ENCODE measurements around the gene CHAMP1.

The CHAMP1 gene

DNA sequence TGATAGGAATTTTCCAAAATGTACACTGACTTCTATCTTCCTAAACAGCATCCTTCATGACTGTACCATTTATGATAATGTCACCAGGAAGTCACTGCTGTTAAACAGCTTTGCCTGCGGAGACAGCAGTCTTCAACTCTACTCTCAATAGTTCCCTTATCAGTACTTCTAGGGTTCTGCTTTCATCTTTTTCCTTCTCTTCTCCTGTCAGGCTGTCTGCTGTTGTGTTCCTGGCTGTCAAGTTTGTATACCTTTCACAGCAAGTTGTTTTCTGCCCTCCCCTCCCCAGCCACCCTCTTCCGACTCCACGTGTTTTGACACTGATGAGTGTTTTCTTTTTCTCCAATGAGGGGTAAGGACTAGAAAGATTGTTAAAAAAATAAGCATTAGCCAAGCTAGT, 30.7 kb upstream of the CHAMP1 start:
- TF ChIP-seq, protein P1, sequence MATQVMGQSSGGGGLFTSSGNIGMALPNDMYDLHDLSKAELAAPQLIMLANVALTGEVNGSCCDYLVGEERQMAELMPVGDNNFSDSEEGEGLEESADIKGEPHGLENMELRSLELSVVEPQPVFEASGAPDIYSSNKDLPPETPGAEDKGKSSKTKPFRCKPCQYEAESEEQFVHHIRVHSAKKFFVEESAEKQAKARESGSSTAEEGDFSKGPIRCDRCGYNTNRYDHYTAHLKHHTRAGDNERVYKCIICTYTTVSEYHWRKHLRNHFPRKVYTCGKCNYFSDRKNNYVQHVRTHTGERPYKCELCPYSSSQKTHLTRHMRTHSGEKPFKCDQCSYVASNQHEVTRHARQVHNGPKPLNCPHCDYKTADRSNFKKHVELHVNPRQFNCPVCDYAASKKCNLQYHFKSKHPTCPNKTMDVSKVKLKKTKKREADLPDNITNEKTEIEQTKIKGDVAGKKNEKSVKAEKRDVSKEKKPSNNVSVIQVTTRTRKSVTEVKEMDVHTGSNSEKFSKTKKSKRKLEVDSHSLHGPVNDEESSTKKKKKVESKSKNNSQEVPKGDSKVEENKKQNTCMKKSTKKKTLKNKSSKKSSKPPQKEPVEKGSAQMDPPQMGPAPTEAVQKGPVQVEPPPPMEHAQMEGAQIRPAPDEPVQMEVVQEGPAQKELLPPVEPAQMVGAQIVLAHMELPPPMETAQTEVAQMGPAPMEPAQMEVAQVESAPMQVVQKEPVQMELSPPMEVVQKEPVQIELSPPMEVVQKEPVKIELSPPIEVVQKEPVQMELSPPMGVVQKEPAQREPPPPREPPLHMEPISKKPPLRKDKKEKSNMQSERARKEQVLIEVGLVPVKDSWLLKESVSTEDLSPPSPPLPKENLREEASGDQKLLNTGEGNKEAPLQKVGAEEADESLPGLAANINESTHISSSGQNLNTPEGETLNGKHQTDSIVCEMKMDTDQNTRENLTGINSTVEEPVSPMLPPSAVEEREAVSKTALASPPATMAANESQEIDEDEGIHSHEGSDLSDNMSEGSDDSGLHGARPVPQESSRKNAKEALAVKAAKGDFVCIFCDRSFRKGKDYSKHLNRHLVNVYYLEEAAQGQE (IDR thresholded peaks at IDR 0.05; ENCODE audit: insufficient read depth in 1 of 2, low read depth in 2 of 2, low read length in 2 of 2), result no peak
- TF ChIP-seq TAF1 (IDR thresholded peaks at IDR 0.05; ENCODE audit: borderline replicate concordance, insufficient read depth, low read length), result no peak
- TF ChIP-seq FOXP2 (optimal IDR thresholded peaks at IDR 0.05; ENCODE audit: borderline replicate concordance, extremely low read depth, extremely low read length, insufficient read depth), result no peak
- no peak for TF ChIP-seq SIN3A (IDR thresholded peaks at IDR 0.05; ENCODE audit: borderline replicate concordance, insufficient read depth, low read length)
- TF ChIP-seq POLR2AphosphoS5 (IDR thresholded peaks at IDR 0.05; ENCODE audit: low read depth, low read length), result no peak

GRCh38 chr13:114284680-114285079, 29.6 kb upstream of the CHAMP1 start:
- TF ChIP-seq FOXP2 (optimal IDR thresholded peaks at IDR 0.05; ENCODE audit: borderline replicate concordance, extremely low read depth, extremely low read length, insufficient read depth) (no peak), TAF1 (IDR thresholded peaks at IDR 0.05; ENCODE audit: borderline replicate concordance, insufficient read depth, low read length) (no peak), POLR2AphosphoS5 (IDR thresholded peaks at IDR 0.05; ENCODE audit: low read depth, low read length) (no peak), SIN3A (IDR thresholded peaks at IDR 0.05; ENCODE audit: borderline replicate concordance, insufficient read depth, low read length) (no peak)
- TF ChIP-seq, protein P1 (IDR thresholded peaks at IDR 0.05; ENCODE audit: insufficient read depth in 1 of 2, low read depth in 2 of 2, low read length in 2 of 2), result no peak

DNA sequence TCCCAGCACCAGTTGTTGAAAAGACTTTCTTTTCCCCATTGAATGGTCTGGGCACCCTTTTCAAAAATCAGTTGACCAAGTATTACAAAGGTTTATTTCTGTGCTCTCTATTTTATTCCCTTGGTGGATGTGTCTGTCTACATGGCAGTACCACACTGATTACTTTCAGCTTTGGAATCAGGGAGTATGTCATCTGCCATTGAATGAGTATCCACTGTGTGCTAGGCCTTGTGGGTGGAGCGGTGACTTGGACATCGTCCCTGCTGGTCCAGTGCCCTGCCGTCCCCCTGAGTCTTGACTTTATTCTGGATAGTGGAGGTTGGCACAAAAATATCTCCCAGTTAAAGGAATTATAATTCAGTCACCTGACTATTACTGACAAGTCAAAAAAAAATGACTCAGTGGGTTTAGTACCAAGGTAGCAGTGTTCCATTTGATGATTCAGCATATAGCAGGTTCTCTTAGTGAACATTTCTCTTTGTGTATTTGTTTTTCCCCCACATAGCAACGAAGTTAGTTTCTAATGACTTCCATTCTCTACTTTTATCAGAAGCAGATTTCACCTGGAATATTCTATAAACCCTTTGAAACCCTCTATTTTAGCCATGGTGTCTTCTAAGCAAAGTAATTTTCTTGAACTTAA, 29.0 kb upstream of the CHAMP1 start:
- no peak for TF ChIP-seq SIN3A (IDR thresholded peaks at IDR 0.05; ENCODE audit: borderline replicate concordance, insufficient read depth, low read length)

DNA sequence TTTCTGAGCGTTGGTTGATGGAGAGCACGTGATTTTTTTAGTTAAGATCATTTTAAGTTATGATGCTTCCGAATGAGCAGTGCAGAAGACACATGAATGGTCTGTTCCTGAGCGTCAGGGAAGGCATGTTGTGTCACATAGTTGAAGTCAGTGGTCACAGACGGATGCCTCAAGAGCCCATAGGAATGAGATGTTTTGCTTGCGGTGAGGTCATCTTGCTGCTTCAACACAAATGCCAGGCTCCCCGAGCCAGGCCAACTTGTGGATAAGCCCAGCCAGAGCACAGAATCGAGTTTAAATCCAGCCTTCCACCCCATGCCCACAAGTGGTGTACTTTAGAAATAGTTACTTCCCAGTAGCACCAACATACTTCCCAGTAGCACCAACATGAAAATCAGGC, 27.5 kb upstream of the CHAMP1 start:
- TF ChIP-seq POLR2AphosphoS5 (IDR thresholded peaks at IDR 0.05; ENCODE audit: low read depth, low read length), result no peak
- no peak for TF ChIP-seq FOXP2 (optimal IDR thresholded peaks at IDR 0.05; ENCODE audit: borderline replicate concordance, extremely low read depth, extremely low read length, insufficient read depth)
- no peak for TF ChIP-seq SIN3A (IDR thresholded peaks at IDR 0.05; ENCODE audit: borderline replicate concordance, insufficient read depth, low read length)
- TF ChIP-seq, protein P1 (IDR thresholded peaks at IDR 0.05; ENCODE audit: insufficient read depth in 1 of 2, low read depth in 2 of 2, low read length in 2 of 2), result no peak
- TF ChIP-seq TAF1 (IDR thresholded peaks at IDR 0.05; ENCODE audit: borderline replicate concordance, insufficient read depth, low read length), result no peak

DNA sequence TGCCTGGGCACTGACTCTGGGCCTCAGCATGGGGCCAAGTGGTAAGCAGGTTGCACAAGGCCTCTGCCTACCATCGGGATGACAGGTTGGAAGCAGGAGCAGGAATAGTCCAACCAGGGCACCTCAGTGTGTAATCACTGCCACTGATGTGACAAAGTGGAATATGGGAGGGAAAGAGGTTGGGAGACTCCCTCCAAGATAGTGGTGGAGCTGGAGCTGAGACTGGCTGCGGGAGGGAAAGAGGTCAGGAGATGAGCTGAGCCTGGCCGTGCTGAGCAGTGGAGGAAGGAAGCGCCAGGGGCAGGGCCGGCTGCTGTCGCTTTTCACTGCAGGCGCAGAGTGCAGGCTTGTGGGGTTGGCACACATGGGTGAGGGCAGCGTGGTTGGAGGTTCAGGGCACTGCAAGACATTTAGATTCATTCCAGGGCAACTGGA, 26.1 kb upstream of the CHAMP1 start:
- TF ChIP-seq TAF1 (IDR thresholded peaks at IDR 0.05; ENCODE audit: borderline replicate concordance, insufficient read depth, low read length) (no peak), SIN3A (IDR thresholded peaks at IDR 0.05; ENCODE audit: borderline replicate concordance, insufficient read depth, low read length) (no peak), FOXP2 (optimal IDR thresholded peaks at IDR 0.05; ENCODE audit: borderline replicate concordance, extremely low read depth, extremely low read length, insufficient read depth) (no peak), POLR2AphosphoS5 (IDR thresholded peaks at IDR 0.05; ENCODE audit: low read depth, low read length) (no peak)
- TF ChIP-seq, protein P1 (IDR thresholded peaks at IDR 0.05; ENCODE audit: insufficient read depth in 1 of 2, low read depth in 2 of 2, low read length in 2 of 2), result no peak
